ENCODE data around the gene STPG2.
"Not testable (repeated sequence)": the region's sequence is repeated elsewhere in the genome, so short reads cannot be mapped to it uniquely, and the experiment has no call there.

STPG2 gene

GRCh38 chr4:97633831-97634230, 509.4 kb downstream of the STPG2 start:
- not testable (repeated sequence) for H3K9me3 ChIP-seq (ENCODE audit: insufficient read depth, low read depth, low read length); H3K4me3 ChIP-seq (ENCODE audit: low read length); H3K27me3 ChIP-seq (ENCODE audit: insufficient read depth, low read length); H3K36me3 ChIP-seq (ENCODE audit: insufficient read depth, low read length); H3K4me1 ChIP-seq (ENCODE audit: insufficient read depth, low read length); H3K9ac ChIP-seq (ENCODE audit: low read depth, low read length); H3K27ac ChIP-seq (ENCODE audit: low read depth, low read length)
- 69% methylated on average over 8 of the region's 8 CpGs for WGBS

DNA sequence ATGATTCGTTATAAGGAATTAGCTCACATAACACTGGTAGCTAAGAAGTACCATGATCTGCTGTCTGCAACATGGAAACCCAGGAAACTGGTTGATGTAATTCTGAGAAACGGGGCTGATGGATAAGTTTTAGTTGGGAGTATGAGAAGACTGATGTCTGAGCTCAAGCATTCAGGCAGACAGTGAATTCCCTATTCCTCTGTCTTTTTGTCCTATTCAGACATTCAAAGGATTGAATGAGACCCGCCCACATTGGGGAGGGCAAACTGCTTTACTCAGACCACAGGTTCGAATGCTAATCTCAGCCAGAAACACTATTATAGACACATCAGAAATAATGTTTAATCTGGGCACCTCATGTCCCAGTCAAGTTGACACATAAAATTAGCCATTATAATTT, 515.5 kb downstream of the STPG2 start:
- 0 out of 2 replicates have a peak, but pooled peaks cover 5% of the 10 kb centered on the region for H3K4me1 ChIP-seq (ENCODE audit: insufficient read depth, low read length)
- no peak overlapping the region for H3K27ac ChIP-seq (ENCODE audit: low read depth, low read length)
- H3K4me3 ChIP-seq (ENCODE audit: low read length): no peak overlapping the region
- H3K9me3 ChIP-seq (ENCODE audit: insufficient read depth, low read depth, low read length): no peaks in the 10 kb centered on the region
- 92% methylated on average over 4 of the region's 4 CpGs for WGBS
- H3K9ac ChIP-seq (ENCODE audit: low read depth, low read length): no peak overlapping the region
- no peaks in the 10 kb centered on the region for H3K36me3 ChIP-seq (ENCODE audit: insufficient read depth, low read length)
- H3K27me3 ChIP-seq (ENCODE audit: insufficient read depth, low read length): no peaks in the 10 kb centered on the region

DNA sequence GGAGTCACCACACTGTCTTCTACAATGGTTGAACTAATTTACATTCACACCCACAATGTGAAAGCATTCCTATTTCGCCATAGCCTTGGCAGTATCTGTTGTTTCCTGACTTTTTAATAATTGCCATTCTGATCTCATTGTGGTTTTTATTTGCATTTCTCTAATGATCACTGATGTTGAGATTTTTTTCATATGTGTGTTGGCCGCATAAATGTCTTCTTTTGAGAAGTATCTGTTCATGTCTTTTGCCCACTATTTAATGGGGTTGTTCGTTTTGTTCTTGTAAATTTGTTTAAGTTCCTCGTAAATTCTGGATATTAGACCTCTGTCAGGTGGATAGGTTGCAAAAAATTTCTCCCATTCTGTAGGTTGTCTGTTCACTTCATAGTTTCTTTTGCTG, 519.1 kb downstream of the STPG2 start:
- WGBS: 94% methylated on average over 4 of the region's 4 CpGs
- Histone ChIP-seq H3K9ac (ENCODE audit: low read depth, low read length) (no peak overlapping the region), H3K27me3 (ENCODE audit: insufficient read depth, low read length) (no peaks in the 10 kb centered on the region), H3K27ac (ENCODE audit: low read depth, low read length) (no peak overlapping the region), H3K9me3 (ENCODE audit: insufficient read depth, low read depth, low read length) (no peaks in the 10 kb centered on the region), H3K4me3 (ENCODE audit: low read length) (no peak overlapping the region), H3K36me3 (ENCODE audit: insufficient read depth, low read length) (no peaks in the 10 kb centered on the region), H3K4me1 (ENCODE audit: insufficient read depth, low read length) (0 out of 2 replicates have a peak, but pooled peaks cover 5% of the 10 kb centered on the region)

- H3K27me3 ChIP-seq (ENCODE audit: insufficient read depth, low read length): no peaks in the 10 kb centered on the region
- 100% methylated on average over 1 of the region's 2 CpGs for WGBS
Observed at GRCh38 chr4:97605932-97606331, 537.3 kb downstream of the STPG2 start.

DNA sequence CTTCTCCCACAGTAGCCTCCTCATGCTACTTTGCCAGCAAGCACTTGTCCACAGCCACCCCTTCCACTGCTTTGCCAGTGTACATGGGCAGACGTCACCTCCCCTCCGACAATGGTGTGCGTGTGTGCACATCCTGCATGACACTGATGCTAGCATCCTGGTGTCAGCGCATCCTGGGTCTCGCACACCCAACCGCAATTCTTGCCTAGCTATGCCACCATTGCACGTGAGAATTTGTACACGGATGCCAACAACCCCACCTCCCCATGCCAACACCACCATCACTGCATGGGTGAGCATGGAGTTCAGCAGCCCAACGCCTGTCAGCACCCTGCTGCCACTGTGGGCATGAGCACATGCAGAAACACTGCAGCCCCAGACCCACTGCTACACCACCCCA, 550.0 kb downstream of the STPG2 start:
- Histone ChIP-seq H3K9me3 (ENCODE audit: insufficient read depth, low read depth, low read length) (0 out of 2 replicates have a peak, but pooled peaks cover under 1% of the 10 kb centered on the region), H3K27me3 (ENCODE audit: insufficient read depth, low read length) (no peaks in the 10 kb centered on the region), H3K4me1 (ENCODE audit: insufficient read depth, low read length) (no peaks in the 10 kb centered on the region), H3K4me3 (ENCODE audit: low read length) (no peak overlapping the region), H3K27ac (ENCODE audit: low read depth, low read length) (no peak overlapping the region), H3K36me3 (ENCODE audit: insufficient read depth, low read length) (no peaks in the 10 kb centered on the region), H3K9ac (ENCODE audit: low read depth, low read length) (no peak overlapping the region)
- 94% methylated on average over 9 of the region's 9 CpGs for WGBS

More at GRCh38 chr4:97605932-97606331, 537.3 kb downstream of the STPG2 start:
- no peaks in the 10 kb centered on the region for H3K9me3 ChIP-seq (ENCODE audit: insufficient read depth, low read depth, low read length)
- H3K4me1 ChIP-seq (ENCODE audit: insufficient read depth, low read length): no peaks in the 10 kb centered on the region
- no peaks in the 10 kb centered on the region for H3K36me3 ChIP-seq (ENCODE audit: insufficient read depth, low read length)
- H3K27ac ChIP-seq (ENCODE audit: low read depth, low read length): no peak overlapping the region
- no peak overlapping the region for H3K9ac ChIP-seq (ENCODE audit: low read depth, low read length)
- no peak overlapping the region for H3K4me3 ChIP-seq (ENCODE audit: low read length)

GRCh38 chr4:97590266-97590665, 553.0 kb downstream of the STPG2 start:
- Histone ChIP-seq H3K36me3 (ENCODE audit: insufficient read depth, low read length) (no peaks in the 10 kb centered on the region), H3K27ac (ENCODE audit: low read depth, low read length) (no peak overlapping the region), H3K4me1 (ENCODE audit: insufficient read depth, low read length) (no peaks in the 10 kb centered on the region), H3K27me3 (ENCODE audit: insufficient read depth, low read length) (no peaks in the 10 kb centered on the region), H3K9ac (ENCODE audit: low read depth, low read length) (no peak overlapping the region), H3K9me3 (ENCODE audit: insufficient read depth, low read depth, low read length) (no peaks in the 10 kb centered on the region), H3K4me3 (ENCODE audit: low read length) (no peak overlapping the region)
- 95% methylated on average over 4 of the region's 4 CpGs for WGBS

DNA sequence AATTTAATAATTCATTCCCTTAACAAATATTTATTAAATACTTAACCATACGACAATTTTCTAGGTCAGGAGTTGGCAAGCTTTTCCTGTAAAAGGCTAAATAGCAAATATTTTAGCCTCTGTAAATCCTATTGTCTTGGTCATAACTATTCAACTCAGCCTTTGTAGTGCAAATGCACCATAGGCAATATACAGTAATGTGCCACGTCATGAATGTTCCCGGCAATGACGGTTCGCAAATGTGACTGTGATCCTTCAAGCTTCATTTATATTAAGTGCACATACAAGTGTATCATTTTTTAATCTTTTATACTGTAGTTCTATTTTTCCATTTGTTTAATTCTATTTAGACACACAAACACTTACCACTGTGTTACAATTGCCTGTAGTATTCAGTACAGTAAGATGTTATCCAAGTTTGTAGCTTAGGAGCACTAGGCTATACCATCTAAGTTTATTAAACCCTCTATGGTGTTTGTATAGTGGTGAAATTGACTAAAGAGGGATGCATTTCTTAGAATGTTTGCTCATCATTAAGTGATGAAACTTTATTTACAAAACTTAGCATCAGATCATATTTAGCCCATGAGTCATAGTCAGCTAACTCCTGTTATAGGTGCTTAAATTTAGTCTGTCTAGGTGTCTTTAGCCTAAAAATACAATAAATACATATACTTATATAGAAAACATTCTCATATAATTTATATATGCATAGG, 553.6 kb downstream of the STPG2 start:
- Histone ChIP-seq H3K9me3 (ENCODE audit: insufficient read depth, low read depth, low read length) (no peaks in the 10 kb centered on the region), H3K27ac (ENCODE audit: low read depth, low read length) (no peak overlapping the region), H3K9ac (ENCODE audit: low read depth, low read length) (no peak overlapping the region), H3K4me3 (ENCODE audit: low read length) (no peak overlapping the region), H3K27me3 (ENCODE audit: insufficient read depth, low read length) (no peaks in the 10 kb centered on the region), H3K4me1 (ENCODE audit: insufficient read depth, low read length) (no peaks in the 10 kb centered on the region), H3K36me3 (ENCODE audit: insufficient read depth, low read length) (no peaks in the 10 kb centered on the region)
- 93% methylated on average over 5 of the region's 5 CpGs for WGBS

GRCh38 chr4:97587912-97588311, 555.4 kb downstream of the STPG2 start:
- no peak overlapping the region for H3K27ac ChIP-seq (ENCODE audit: low read depth, low read length)
- H3K4me1 ChIP-seq (ENCODE audit: insufficient read depth, low read length): no peaks in the 10 kb centered on the region
- 100% methylated on average over 1 of the region's 2 CpGs for WGBS
- H3K9me3 ChIP-seq (ENCODE audit: insufficient read depth, low read depth, low read length): no peaks in the 10 kb centered on the region
- H3K36me3 ChIP-seq (ENCODE audit: insufficient read depth, low read length): no peaks in the 10 kb centered on the region
- H3K4me3 ChIP-seq (ENCODE audit: low read length): no peak overlapping the region
- no peak overlapping the region for H3K9ac ChIP-seq (ENCODE audit: low read depth, low read length)
- H3K27me3 ChIP-seq (ENCODE audit: insufficient read depth, low read length): no peaks in the 10 kb centered on the region

DNA sequence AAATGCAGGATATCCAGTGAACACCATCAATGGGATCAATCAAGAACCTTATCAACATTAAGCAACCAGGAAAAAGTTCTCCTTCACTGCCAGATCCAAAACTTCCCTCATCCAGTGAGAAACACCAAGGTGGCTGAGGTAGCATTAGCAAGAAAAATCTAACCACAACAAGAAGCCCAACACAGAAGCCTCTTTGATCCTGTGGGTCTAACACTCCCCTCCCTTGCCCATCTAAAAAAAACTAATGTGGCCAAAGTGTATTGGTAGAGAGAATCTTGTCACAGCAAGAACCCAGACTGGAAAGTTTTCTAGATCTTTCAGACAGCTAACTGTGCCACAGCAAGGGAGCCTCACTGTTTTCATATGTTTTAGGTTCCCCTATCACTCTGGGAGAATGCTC, 558.0 kb downstream of the STPG2 start:
- H3K4me1 ChIP-seq (ENCODE audit: insufficient read depth, low read length): no peaks in the 10 kb centered on the region
- H3K36me3 ChIP-seq (ENCODE audit: insufficient read depth, low read length): no peaks in the 10 kb centered on the region
- no peak overlapping the region for H3K27ac ChIP-seq (ENCODE audit: low read depth, low read length)
- H3K4me3 ChIP-seq (ENCODE audit: low read length): no peak overlapping the region
- no peaks in the 10 kb centered on the region for H3K27me3 ChIP-seq (ENCODE audit: insufficient read depth, low read length)
- H3K9me3 ChIP-seq (ENCODE audit: insufficient read depth, low read depth, low read length): no peaks in the 10 kb centered on the region
- H3K9ac ChIP-seq (ENCODE audit: low read depth, low read length): no peak overlapping the region

- no peak overlapping the region for H3K27ac ChIP-seq (ENCODE audit: low read depth, low read length)
- H3K9me3 ChIP-seq (ENCODE audit: insufficient read depth, low read depth, low read length): no peaks in the 10 kb centered on the region
- H3K27me3 ChIP-seq (ENCODE audit: insufficient read depth, low read length): no peaks in the 10 kb centered on the region
- 90% methylated on average over 1 of the region's 1 CpG for WGBS
- H3K9ac ChIP-seq (ENCODE audit: low read depth, low read length): no peak overlapping the region
- no peak overlapping the region for H3K4me3 ChIP-seq (ENCODE audit: low read length)
- no peaks in the 10 kb centered on the region for H3K4me1 ChIP-seq (ENCODE audit: insufficient read depth, low read length)
- H3K36me3 ChIP-seq (ENCODE audit: insufficient read depth, low read length): no peaks in the 10 kb centered on the region
Observed at GRCh38 chr4:97582890-97583289, 560.4 kb downstream of the STPG2 start.

DNA sequence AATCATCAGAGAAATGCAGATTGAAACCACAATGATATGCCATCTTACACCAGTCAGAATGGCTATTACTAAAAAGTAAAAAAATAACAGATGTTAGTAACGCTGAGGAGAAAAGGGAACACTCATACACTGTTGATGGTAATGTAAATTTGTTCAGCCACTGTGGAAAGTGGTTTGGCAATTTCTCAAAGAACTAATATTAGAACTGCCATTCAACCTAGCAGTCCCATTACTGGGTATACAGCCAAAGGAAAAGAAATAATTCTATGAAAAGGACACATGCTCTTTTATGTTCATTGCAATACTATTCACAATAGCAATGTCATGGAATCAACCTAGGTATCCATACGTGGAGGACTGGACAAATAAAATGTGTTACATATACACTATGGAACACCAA, 566.3 kb downstream of the STPG2 start:
- H3K9ac ChIP-seq (ENCODE audit: low read depth, low read length): no peak overlapping the region
- H3K27ac ChIP-seq (ENCODE audit: low read depth, low read length): no peak overlapping the region
- H3K36me3 ChIP-seq (ENCODE audit: insufficient read depth, low read length): no peaks in the 10 kb centered on the region
- H3K4me1 ChIP-seq (ENCODE audit: insufficient read depth, low read length): no peaks in the 10 kb centered on the region
- WGBS: 84% methylated on average over 2 of the region's 2 CpGs
- no peaks in the 10 kb centered on the region for H3K9me3 ChIP-seq (ENCODE audit: insufficient read depth, low read depth, low read length)
- H3K4me3 ChIP-seq (ENCODE audit: low read length): no peak overlapping the region
- no peaks in the 10 kb centered on the region for H3K27me3 ChIP-seq (ENCODE audit: insufficient read depth, low read length)

DNA sequence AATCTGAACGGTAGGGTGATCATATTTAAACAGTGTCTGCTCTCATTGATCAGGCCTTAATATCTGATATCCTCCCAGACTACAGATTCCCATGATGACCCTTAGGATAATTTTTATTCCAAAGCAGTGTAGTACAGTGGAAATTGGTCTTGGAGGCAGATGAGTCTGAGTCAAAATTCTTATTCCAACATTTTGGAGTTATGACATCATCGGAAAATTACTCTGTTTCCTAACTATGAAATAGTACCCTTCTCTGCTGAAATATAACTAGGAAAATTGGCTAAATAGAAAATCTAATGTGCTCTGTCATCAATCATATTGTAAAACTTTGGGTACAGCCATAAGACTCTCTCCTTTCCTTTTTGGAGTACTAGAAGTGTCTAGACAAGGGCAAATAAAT, 583.3 kb downstream of the STPG2 start:
- Histone ChIP-seq H3K4me1 (ENCODE audit: insufficient read depth, low read length) (peaks cover 25% of the 10 kb centered on the region), H3K4me3 (ENCODE audit: low read length) (no peak overlapping the region), H3K27me3 (ENCODE audit: insufficient read depth, low read length) (no peaks in the 10 kb centered on the region), H3K9me3 (ENCODE audit: insufficient read depth, low read depth, low read length) (no peaks in the 10 kb centered on the region), H3K27ac (ENCODE audit: low read depth, low read length) (no peak overlapping the region), H3K36me3 (ENCODE audit: insufficient read depth, low read length) (no peaks in the 10 kb centered on the region), H3K9ac (ENCODE audit: low read depth, low read length) (no peak overlapping the region)
- 100% methylated on average over 2 of the region's 2 CpGs for WGBS

Data from HUES64 (cell line).